Tibial nerve (tissue), 4 donors: ENCODE data around the gene KCNQ1.

Source experiments
- CTCF ChIP-seq, 5 experiments: fragments of 200-600 bp in 3 of 5; fragments of 450-650 bp in 2 of 5; sonication (generic) in 3 of 5; IDR thresholded peaks; one replicate each; pipeline ENCODE4 v1.5.1; 2016 to 2019; ENCODE audit warnings: antibody characterized with exemption in 5 of 5, mild to moderate bottlenecking in 3 of 5, moderate library complexity in 2 of 5
- EP300 ChIP-seq, 2 donors: sonication (generic); formaldehyde crosslinking; IDR thresholded peaks; one replicate each; pipeline ENCODE4 v1.6.1; 2017; ENCODE audit warnings: antibody characterized with exemption in 2 of 2, mild to moderate bottlenecking in 1 of 2
- POLR2A ChIP-seq, 2 donors: fragments of 450-650 bp; IDR thresholded peaks; one replicate each; pipeline ENCODE4 v1.6.1; 2017; ENCODE audit warnings: antibody characterized with exemption in 2 of 2, mild to moderate bottlenecking in 2 of 2, moderate library complexity in 2 of 2

- TF ChIP-seq CTCF (IDR thresholded peaks at IDR 0.05) (no peak), POLR2A (IDR thresholded peaks at IDR 0.05) (no peak), EP300 (IDR thresholded peaks at IDR 0.05) (peak in 1 of 2 donors; percentile 15)
These were observed 296.7 kb downstream of the KCNQ1 start for GRCh38 chr11:2741377-2742131.
